T-helper 17 cell (primary cell): Measurements from ENCODE around the gene KMT2C. TPM values are rescaled to one million over a fixed set of nuclear protein-coding genes. Genes with fewer than 3 reads are reported as not detected.
"Not testable (repeated sequence)": the region's sequence is repeated elsewhere in the genome, so short reads cannot be mapped to it uniquely, and the experiment has no call there.

Experiments
- ATAC-seq: fragments of 150-1000 bp; cut with Tn5 transposase; 2 replicates; pipeline ENCODE4 v1.10.0; 2021; ENCODE audit warnings: mild to moderate bottlenecking, moderate library complexity
- DNase-seq, 3 donors: peaks; one replicate each; pipeline versions ENCODE4 v3.0.0 to v3.0.0-alpha.2; 2020 to 2021
- H3K9me3 ChIP-seq: one replicate; pipeline ENCODE4 v1.7.0; 2013; ENCODE audit warnings: low read length, mild to moderate bottlenecking; ENCODE audit not compliant: control insufficient read depth, poor library complexity, severe bottlenecking
- H3K27ac Mint-ChIP-seq: one replicate; pipeline ENCODE4 v1.8.0; 2022; ENCODE audit warnings: mild to moderate bottlenecking, moderate library complexity, mixed read lengths
- H3K27me3 Mint-ChIP-seq: one replicate; pipeline ENCODE4 v1.8.0; 2022; ENCODE audit warnings: mixed read lengths
- H3K36me3 Mint-ChIP-seq: one replicate; pipeline ENCODE4 v1.8.0; 2022; ENCODE audit warnings: low read depth, mixed read lengths
- H3K4me1 Mint-ChIP-seq: one replicate; pipeline ENCODE4 v1.8.0; 2022; ENCODE audit warnings: mild to moderate bottlenecking, mixed read lengths
- H3K4me3 Mint-ChIP-seq: one replicate; pipeline ENCODE4 v1.8.0; 2022; ENCODE audit warnings: mild to moderate bottlenecking, moderate library complexity, mixed read lengths
- total RNA-seq, 4 donors: library from RNA in 2 of 4; stranded (reverse) in 2 of 4; gene quantifications; one replicate each; pipeline ENCODE4 v1.2.3 and lab custom pipeline; 2022 to 2026

Gene KMT2C
- total RNA-seq, 2 donors from 2014 or later = 151 to 154 TPM

- peak overlapping the region; percentile 51 for H3K27ac Mint-ChIP-seq
- DNase-seq (no peak), ATAC-seq (no peak)
- peaks cover 35% of the 10 kb centered on the region for H3K4me1 Mint-ChIP-seq
- no peaks in the 10 kb centered on the region for H3K27me3 Mint-ChIP-seq
- H3K36me3 Mint-ChIP-seq = peaks cover 12% of the 10 kb centered on the region
- no peak overlapping the region for H3K4me3 Mint-ChIP-seq
- no peaks in the 10 kb centered on the region for H3K9me3 ChIP-seq
These were observed 106.3 kb downstream of the KMT2C start for GRCh38 chr7:152329469-152329868.

GRCh38 chr7:152328234-152328633, 107.6 kb downstream of the KMT2C start:
- DNase-seq (no peak), ATAC-seq (no peak)
- Mint-ChIP-seq H3K4me3 (no peak overlapping the region), H3K27me3 (no peaks in the 10 kb centered on the region), H3K4me1 (peaks cover 34% of the 10 kb centered on the region), H3K27ac (peak overlapping the region; percentile 29), H3K36me3 (peaks cover 12% of the 10 kb centered on the region)
- no peaks in the 10 kb centered on the region for H3K9me3 ChIP-seq

- Mint-ChIP-seq H3K4me3 (no peak overlapping the region), H3K4me1 (peaks cover 39% of the 10 kb centered on the region), H3K27me3 (no peaks in the 10 kb centered on the region), H3K36me3 (peaks cover 7% of the 10 kb centered on the region), H3K27ac (peak overlapping the region; percentile 60)
- H3K9me3 ChIP-seq = no peaks in the 10 kb centered on the region
- ATAC-seq (no peak), DNase-seq (no peak)
These were observed 120.0 kb downstream of the KMT2C start for GRCh38 chr7:152315845-152316244.

GRCh38 chr7:152313831-152314604, 121.8 kb downstream of the KMT2C start:
- no peaks in the 10 kb centered on the region for H3K27me3 Mint-ChIP-seq
- H3K36me3 Mint-ChIP-seq = peaks cover 4% of the 10 kb centered on the region
- peaks cover 30% of the 10 kb centered on the region for H3K4me1 Mint-ChIP-seq
- peak; percentile 78 for ATAC-seq
- no peaks in the 10 kb centered on the region for H3K9me3 ChIP-seq
- no peak for DNase-seq
- peak overlapping the region; percentile 49 for H3K4me3 Mint-ChIP-seq
- H3K27ac Mint-ChIP-seq = peak overlapping the region; percentile 83

GRCh38 chr7:152313217-152313616, 122.6 kb downstream of the KMT2C start:
- peaks cover 4% of the 10 kb centered on the region for H3K36me3 Mint-ChIP-seq

GRCh38 chr7:152312316-152312715, 123.5 kb downstream of the KMT2C start:
- H3K27me3 Mint-ChIP-seq = no peaks in the 10 kb centered on the region
- peak overlapping the region; percentile 41 for H3K27ac Mint-ChIP-seq
- DNase-seq (no peak), ATAC-seq (no peak)
- H3K4me1 Mint-ChIP-seq = peaks cover 27% of the 10 kb centered on the region
- peaks cover 4% of the 10 kb centered on the region for H3K36me3 Mint-ChIP-seq
- H3K9me3 ChIP-seq = no peaks in the 10 kb centered on the region
- peak overlapping the region; percentile 12 for H3K4me3 Mint-ChIP-seq

More at GRCh38 chr7:152313217-152313616, 122.6 kb downstream of the KMT2C start:
- Mint-ChIP-seq H3K27ac (peak overlapping the region; percentile 54), H3K27me3 (no peaks in the 10 kb centered on the region), H3K4me1 (peaks cover 30% of the 10 kb centered on the region), H3K4me3 (no peak overlapping the region)
- ATAC-seq = no peak
- no peak for DNase-seq
- H3K9me3 ChIP-seq = no peaks in the 10 kb centered on the region

GRCh38 chr7:152307902-152308301, 127.9 kb downstream of the KMT2C start:
- H3K9me3 ChIP-seq = no peaks in the 10 kb centered on the region
- Mint-ChIP-seq H3K36me3 (peaks cover 11% of the 10 kb centered on the region), H3K4me3 (no peak overlapping the region), H3K27me3 (no peaks in the 10 kb centered on the region), H3K27ac (no peak overlapping the region), H3K4me1 (peaks cover 13% of the 10 kb centered on the region)
- no peak for DNase-seq
- ATAC-seq = no peak

GRCh38 chr7:152299542-152300143, 136.2 kb downstream of the KMT2C start:
- not testable (repeated sequence) for H3K27ac Mint-ChIP-seq

GRCh38 chr7:152292897-152293296, 142.9 kb downstream of the KMT2C start:
- Mint-ChIP-seq H3K36me3 (peaks cover 16% of the 10 kb centered on the region), H3K4me1 (peaks cover 10% of the 10 kb centered on the region), H3K27me3 (no peaks in the 10 kb centered on the region), H3K4me3 (no peak overlapping the region), H3K27ac (no peak overlapping the region)
- ATAC-seq = no peak
- H3K9me3 ChIP-seq = no peaks in the 10 kb centered on the region
- no peak for DNase-seq

More at GRCh38 chr7:152299542-152300143, 136.2 kb downstream of the KMT2C start:
- not testable (repeated sequence) for H3K27me3 Mint-ChIP-seq, H3K9me3 ChIP-seq, DNase-seq, H3K4me3 Mint-ChIP-seq, H3K36me3 Mint-ChIP-seq, ATAC-seq
- H3K4me1 Mint-ChIP-seq = peaks cover 11% of the 10 kb centered on the region

GRCh38 chr7:152286972-152287371, 148.8 kb downstream of the KMT2C start:
- not testable (repeated sequence) for H3K36me3 Mint-ChIP-seq, H3K27me3 Mint-ChIP-seq, H3K4me1 Mint-ChIP-seq, H3K27ac Mint-ChIP-seq, ATAC-seq, DNase-seq, H3K9me3 ChIP-seq, H3K4me3 Mint-ChIP-seq

GRCh38 chr7:152286219-152286618, 149.6 kb downstream of the KMT2C start:
- not testable (repeated sequence) for H3K4me3 Mint-ChIP-seq

GRCh38 chr7:152284998-152285397, 150.8 kb downstream of the KMT2C start:
- H3K4me3 Mint-ChIP-seq, H3K27me3 Mint-ChIP-seq, H3K27ac Mint-ChIP-seq, H3K4me1 Mint-ChIP-seq, H3K9me3 ChIP-seq, H3K36me3 Mint-ChIP-seq, ATAC-seq, DNase-seq: not testable (repeated sequence)

More at GRCh38 chr7:152286219-152286618, 149.6 kb downstream of the KMT2C start:
- H3K27ac Mint-ChIP-seq, DNase-seq, ATAC-seq, H3K36me3 Mint-ChIP-seq, H3K27me3 Mint-ChIP-seq, H3K9me3 ChIP-seq, H3K4me1 Mint-ChIP-seq: not testable (repeated sequence)

- DNase-seq, ATAC-seq, H3K9me3 ChIP-seq, H3K27me3 Mint-ChIP-seq, H3K4me3 Mint-ChIP-seq, H3K36me3 Mint-ChIP-seq, H3K27ac Mint-ChIP-seq, H3K4me1 Mint-ChIP-seq: not testable (repeated sequence)
These were observed 158.1 kb downstream of the KMT2C start for GRCh38 chr7:152277687-152278086.
